Spleen (tissue), 7 donors: ENCODE measurements around the gene P2RY6.

Experiments used
- CTCF ChIP-seq, 11 experiments: fragments of 200-600 bp in 7 of 11; fragments of 450-650 bp in 4 of 11; sonication (generic) in 4 of 11; IDR thresholded peaks in 8 of 11; conservative IDR thresholded peaks in 3 of 11; 1 replicate in 7 of 11; 2 replicates in 4 of 11; pipeline versions ENCODE4 v1.4.0 to v1.8.0; 2016 to 2021; ENCODE audit warnings: antibody characterized with exemption in 11 of 11, inconsistent platforms in 4 of 11, mild to moderate bottlenecking in 1 of 11
- POLR2A ChIP-seq, 3 donors: fragments of 450-650 bp; IDR thresholded peaks; one replicate each; pipeline ENCODE4 v1.5.1; 2017; ENCODE audit warnings: antibody characterized with exemption in 3 of 3, mild to moderate bottlenecking in 1 of 3
- donor health status: DM: no; HTN: no; CAD: no; lungs with moderate emphysema.
- donor health status: DM: no; HTN: no; CAD: no.
- donor health status: DM: no; HTN: no; CAD: no.

DNA sequence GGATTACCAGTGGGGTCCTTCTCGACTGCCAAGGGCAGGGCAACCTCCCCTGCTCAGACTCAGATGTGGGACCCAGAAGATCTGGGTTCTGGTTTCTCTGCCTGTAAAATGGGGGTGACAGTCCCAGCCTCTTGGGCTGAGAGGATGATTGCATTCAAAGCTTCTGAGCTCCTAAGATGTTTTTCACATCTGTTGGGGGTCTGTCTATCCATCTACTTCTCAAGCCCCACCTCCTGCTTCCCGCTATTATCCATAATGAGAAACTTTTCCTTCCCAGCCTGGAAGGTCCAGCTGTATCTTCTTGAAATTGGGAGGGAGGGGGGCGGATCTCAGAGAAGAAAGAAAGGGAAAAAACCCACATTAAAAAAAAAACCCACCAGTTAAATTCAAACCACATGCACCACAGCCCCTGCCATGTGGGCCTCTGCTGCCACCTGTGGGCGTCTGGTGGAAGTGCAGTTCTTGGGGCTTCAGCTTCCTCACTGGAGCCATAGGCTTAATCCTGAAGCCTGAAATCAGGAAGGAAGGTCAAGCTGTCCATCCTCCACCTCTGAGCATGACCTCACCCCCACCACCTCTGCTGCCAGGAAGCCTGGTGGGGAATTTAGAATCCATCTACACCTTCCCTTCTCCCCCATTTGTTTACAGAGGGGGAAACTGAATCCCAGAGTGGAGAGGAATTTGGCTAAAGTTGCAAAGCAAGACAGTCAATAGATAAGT lies 63.2 kb downstream of the P2RY6 start:
- TF ChIP-seq CTCF (IDR thresholded peaks at IDR 0.05 in 8 of 11, conservative IDR thresholded peaks at IDR 0.05 in 3 of 11), result peak; percentile 92 to 99 (median 98)
- no peak for TF ChIP-seq POLR2A (IDR thresholded peaks at IDR 0.05)
